ENCODE results near the gene EIF2B4.

DNA sequence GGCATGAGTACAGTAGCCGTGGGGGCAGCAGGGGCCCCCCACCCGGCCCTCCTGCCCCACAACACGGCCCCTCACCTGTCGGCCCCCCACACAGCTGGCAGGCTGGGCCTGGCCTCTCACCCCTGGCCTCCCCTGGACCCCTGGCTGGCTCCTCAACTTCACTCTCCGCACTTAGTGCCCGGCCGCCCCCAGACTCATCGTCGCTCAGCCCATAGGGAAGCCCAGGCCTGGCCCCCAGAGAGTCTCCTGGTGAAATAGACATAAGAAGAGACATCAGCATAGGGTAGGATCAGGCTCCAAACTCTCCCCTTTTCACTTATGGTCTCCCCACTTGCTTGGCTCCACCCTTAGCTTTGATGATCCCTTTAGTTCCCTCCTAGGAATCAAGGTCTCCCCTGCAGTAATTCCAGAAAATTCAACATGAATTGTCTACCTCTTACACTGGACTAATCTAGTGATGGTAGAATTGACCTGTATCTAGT, 8.7 kb upstream of the EIF2B4 start:
- TF ChIP-seq, protein P1, sequence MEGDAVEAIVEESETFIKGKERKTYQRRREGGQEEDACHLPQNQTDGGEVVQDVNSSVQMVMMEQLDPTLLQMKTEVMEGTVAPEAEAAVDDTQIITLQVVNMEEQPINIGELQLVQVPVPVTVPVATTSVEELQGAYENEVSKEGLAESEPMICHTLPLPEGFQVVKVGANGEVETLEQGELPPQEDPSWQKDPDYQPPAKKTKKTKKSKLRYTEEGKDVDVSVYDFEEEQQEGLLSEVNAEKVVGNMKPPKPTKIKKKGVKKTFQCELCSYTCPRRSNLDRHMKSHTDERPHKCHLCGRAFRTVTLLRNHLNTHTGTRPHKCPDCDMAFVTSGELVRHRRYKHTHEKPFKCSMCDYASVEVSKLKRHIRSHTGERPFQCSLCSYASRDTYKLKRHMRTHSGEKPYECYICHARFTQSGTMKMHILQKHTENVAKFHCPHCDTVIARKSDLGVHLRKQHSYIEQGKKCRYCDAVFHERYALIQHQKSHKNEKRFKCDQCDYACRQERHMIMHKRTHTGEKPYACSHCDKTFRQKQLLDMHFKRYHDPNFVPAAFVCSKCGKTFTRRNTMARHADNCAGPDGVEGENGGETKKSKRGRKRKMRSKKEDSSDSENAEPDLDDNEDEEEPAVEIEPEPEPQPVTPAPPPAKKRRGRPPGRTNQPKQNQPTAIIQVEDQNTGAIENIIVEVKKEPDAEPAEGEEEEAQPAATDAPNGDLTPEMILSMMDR (IDR thresholded peaks at IDR 0.05): no peak
- TF ChIP-seq POLR2AphosphoS5 (IDR thresholded peaks at IDR 0.05; ENCODE audit: low read depth, low read length): no peak
- TF ChIP-seq TCF7L2 (IDR thresholded peaks at IDR 0.05; ENCODE audit: low read depth, low read length): no peak
- TF ChIP-seq, protein P2, sequence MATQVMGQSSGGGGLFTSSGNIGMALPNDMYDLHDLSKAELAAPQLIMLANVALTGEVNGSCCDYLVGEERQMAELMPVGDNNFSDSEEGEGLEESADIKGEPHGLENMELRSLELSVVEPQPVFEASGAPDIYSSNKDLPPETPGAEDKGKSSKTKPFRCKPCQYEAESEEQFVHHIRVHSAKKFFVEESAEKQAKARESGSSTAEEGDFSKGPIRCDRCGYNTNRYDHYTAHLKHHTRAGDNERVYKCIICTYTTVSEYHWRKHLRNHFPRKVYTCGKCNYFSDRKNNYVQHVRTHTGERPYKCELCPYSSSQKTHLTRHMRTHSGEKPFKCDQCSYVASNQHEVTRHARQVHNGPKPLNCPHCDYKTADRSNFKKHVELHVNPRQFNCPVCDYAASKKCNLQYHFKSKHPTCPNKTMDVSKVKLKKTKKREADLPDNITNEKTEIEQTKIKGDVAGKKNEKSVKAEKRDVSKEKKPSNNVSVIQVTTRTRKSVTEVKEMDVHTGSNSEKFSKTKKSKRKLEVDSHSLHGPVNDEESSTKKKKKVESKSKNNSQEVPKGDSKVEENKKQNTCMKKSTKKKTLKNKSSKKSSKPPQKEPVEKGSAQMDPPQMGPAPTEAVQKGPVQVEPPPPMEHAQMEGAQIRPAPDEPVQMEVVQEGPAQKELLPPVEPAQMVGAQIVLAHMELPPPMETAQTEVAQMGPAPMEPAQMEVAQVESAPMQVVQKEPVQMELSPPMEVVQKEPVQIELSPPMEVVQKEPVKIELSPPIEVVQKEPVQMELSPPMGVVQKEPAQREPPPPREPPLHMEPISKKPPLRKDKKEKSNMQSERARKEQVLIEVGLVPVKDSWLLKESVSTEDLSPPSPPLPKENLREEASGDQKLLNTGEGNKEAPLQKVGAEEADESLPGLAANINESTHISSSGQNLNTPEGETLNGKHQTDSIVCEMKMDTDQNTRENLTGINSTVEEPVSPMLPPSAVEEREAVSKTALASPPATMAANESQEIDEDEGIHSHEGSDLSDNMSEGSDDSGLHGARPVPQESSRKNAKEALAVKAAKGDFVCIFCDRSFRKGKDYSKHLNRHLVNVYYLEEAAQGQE (IDR thresholded peaks at IDR 0.05; ENCODE audit: insufficient read depth in 1 of 2, low read depth in 2 of 2, low read length in 1 of 2): no peak
- no peak for TF ChIP-seq SIN3A (IDR thresholded peaks at IDR 0.05; ENCODE audit: borderline replicate concordance, insufficient read depth, low read depth, low read length)
